ENCODE data around the gene CAPN9. TPM values are rescaled to one million over a fixed set of nuclear protein-coding genes. Genes with fewer than 3 reads are reported as not detected.
A peak's percentile ranks its signal among the peaks of the same experiment; 100 is the strongest.

The CAPN9 gene
- total RNA-seq, 2 donors from 2014 or later: not detected

GRCh38 chr1:230812568-230812967, 65.4 kb downstream of the CAPN9 start:
- DNase-seq (ENCODE audit: low spot score): no peak
- no peak for ATAC-seq
- Mint-ChIP-seq H3K9me3 (peaks cover 11% of the 10 kb centered on the region), H3K27me3 (peaks cover 23 to 44% of the 10 kb centered on the region in 2 donors), H3K27ac (no peak overlapping the region), H3K4me1 (ENCODE audit: low read depth in 2 of 2) (no peaks in the 10 kb centered on the region), H3K4me3 (no peak overlapping the region), H3K36me3 (peaks cover 18% of the 10 kb centered on the region)

- no peak overlapping the region for H3K27ac Mint-ChIP-seq
- ATAC-seq: no peak
- H3K4me1 Mint-ChIP-seq (ENCODE audit: low read depth in 2 of 2): no peaks in the 10 kb centered on the region
- no peak overlapping the region for H3K4me3 Mint-ChIP-seq
- peaks cover 11% of the 10 kb centered on the region for H3K9me3 Mint-ChIP-seq
- H3K27me3 Mint-ChIP-seq: peaks cover 19 to 39% of the 10 kb centered on the region in 2 donors
- peaks cover 18% of the 10 kb centered on the region for H3K36me3 Mint-ChIP-seq
- DNase-seq (ENCODE audit: low spot score): no peak
These were observed 67.9 kb downstream of the CAPN9 start for GRCh38 chr1:230814949-230815692.

GRCh38 chr1:230816018-230816417, 68.8 kb downstream of the CAPN9 start:
- no peak for ATAC-seq
- Mint-ChIP-seq H3K27me3 (peaks cover 22 to 45% of the 10 kb centered on the region in 2 donors), H3K4me1 (ENCODE audit: low read depth in 2 of 2) (no peaks in the 10 kb centered on the region), H3K36me3 (peaks cover 18% of the 10 kb centered on the region), H3K27ac (no peak overlapping the region), H3K4me3 (no peak overlapping the region), H3K9me3 (peaks cover 11% of the 10 kb centered on the region)
- no peak for DNase-seq (ENCODE audit: low spot score)

- Mint-ChIP-seq H3K9me3 (peaks cover 5% of the 10 kb centered on the region), H3K27me3 (peaks cover 17 to 42% of the 10 kb centered on the region in 2 donors), H3K27ac (no peak overlapping the region), H3K4me1 (ENCODE audit: low read depth in 2 of 2) (no peaks in the 10 kb centered on the region), H3K4me3 (no peak overlapping the region), H3K36me3 (peaks cover 6% of the 10 kb centered on the region)
- no peak for DNase-seq (ENCODE audit: low spot score)
- ATAC-seq: no peak
These were observed 71.2 kb downstream of the CAPN9 start for GRCh38 chr1:230818367-230818766.

- DNase-seq (ENCODE audit: low spot score) (no peak), ATAC-seq (no peak)
- Mint-ChIP-seq H3K27ac (no peak overlapping the region), H3K27me3 (peaks cover 14 to 37% of the 10 kb centered on the region in 2 donors), H3K4me3 (no peak overlapping the region), H3K9me3 (peaks cover 1% of the 10 kb centered on the region), H3K4me1 (ENCODE audit: low read depth in 2 of 2) (no peaks in the 10 kb centered on the region), H3K36me3 (peaks cover under 1% of the 10 kb centered on the region)
These were observed 71.7 kb downstream of the CAPN9 start for GRCh38 chr1:230818901-230819300.

GRCh38 chr1:230819976-230820375, 72.8 kb downstream of the CAPN9 start:
- Mint-ChIP-seq H3K27ac (no peak overlapping the region), H3K4me1 (ENCODE audit: low read depth in 2 of 2) (no peaks in the 10 kb centered on the region), H3K9me3 (no peaks in the 10 kb centered on the region), H3K36me3 (no peaks in the 10 kb centered on the region), H3K27me3 (peaks cover 13 to 29% of the 10 kb centered on the region in 2 donors), H3K4me3 (no peak overlapping the region)
- DNase-seq (ENCODE audit: low spot score) (no peak), ATAC-seq (no peak)

- H3K9me3 Mint-ChIP-seq: no peaks in the 10 kb centered on the region
- H3K27me3 Mint-ChIP-seq: peaks cover 10 to 26% of the 10 kb centered on the region in 2 donors
- no peak overlapping the region for H3K4me3 Mint-ChIP-seq
- H3K36me3 Mint-ChIP-seq: no peaks in the 10 kb centered on the region
- no peak overlapping the region for H3K27ac Mint-ChIP-seq
- DNase-seq (ENCODE audit: low spot score) (no peak), ATAC-seq (no peak)
- no peaks in the 10 kb centered on the region for H3K4me1 Mint-ChIP-seq (ENCODE audit: low read depth in 2 of 2)
These were observed 73.4 kb downstream of the CAPN9 start for GRCh38 chr1:230820568-230820967.

GRCh38 chr1:230821346-230821745, 74.2 kb downstream of the CAPN9 start:
- Mint-ChIP-seq H3K4me1 (ENCODE audit: low read depth in 2 of 2) (no peaks in the 10 kb centered on the region), H3K36me3 (no peaks in the 10 kb centered on the region)
- no peak for ATAC-seq

GRCh38 chr1:230822092-230822581, 74.9 kb downstream of the CAPN9 start:
- Mint-ChIP-seq H3K9me3 (no peaks in the 10 kb centered on the region), H3K4me3 (no peak overlapping the region), H3K27me3 (peaks cover 9 to 28% of the 10 kb centered on the region in 2 donors), H3K27ac (no peak overlapping the region), H3K36me3 (no peaks in the 10 kb centered on the region), H3K4me1 (ENCODE audit: low read depth in 2 of 2) (no peaks in the 10 kb centered on the region)
- DNase-seq (ENCODE audit: low spot score) (no peak), ATAC-seq (no peak)

More at GRCh38 chr1:230821346-230821745, 74.2 kb downstream of the CAPN9 start:
- no peaks in the 10 kb centered on the region for H3K9me3 Mint-ChIP-seq
- no peak overlapping the region for H3K27ac Mint-ChIP-seq
- no peak overlapping the region for H3K4me3 Mint-ChIP-seq
- no peak for DNase-seq (ENCODE audit: low spot score)
- peaks cover 9 to 29% of the 10 kb centered on the region in 2 donors for H3K27me3 Mint-ChIP-seq

GRCh38 chr1:230823426-230823825, 76.2 kb downstream of the CAPN9 start:
- H3K4me3 Mint-ChIP-seq: no peak overlapping the region
- no peak overlapping the region for H3K27ac Mint-ChIP-seq
- H3K36me3 Mint-ChIP-seq: no peaks in the 10 kb centered on the region
- no peak for DNase-seq (ENCODE audit: low spot score)
- peaks cover 3 to 21% of the 10 kb centered on the region in 2 donors for H3K27me3 Mint-ChIP-seq
- no peaks in the 10 kb centered on the region for H3K4me1 Mint-ChIP-seq (ENCODE audit: low read depth in 2 of 2)
- no peak for ATAC-seq
- no peaks in the 10 kb centered on the region for H3K9me3 Mint-ChIP-seq

- ATAC-seq (no peak), DNase-seq (ENCODE audit: low spot score) (no peak)
- Mint-ChIP-seq H3K36me3 (no peaks in the 10 kb centered on the region), H3K27ac (no peak overlapping the region), H3K4me1 (ENCODE audit: low read depth in 2 of 2) (no peaks in the 10 kb centered on the region), H3K9me3 (no peaks in the 10 kb centered on the region), H3K27me3 (peaks cover 3 to 21% of the 10 kb centered on the region in 2 donors), H3K4me3 (no peak overlapping the region)
These were observed 76.8 kb downstream of the CAPN9 start for GRCh38 chr1:230823931-230824381.

GRCh38 chr1:230824551-230824918, 77.3 kb downstream of the CAPN9 start:
- H3K27me3 Mint-ChIP-seq: peaks cover 3 to 21% of the 10 kb centered on the region in 2 donors
- no peaks in the 10 kb centered on the region for H3K4me1 Mint-ChIP-seq (ENCODE audit: low read depth in 2 of 2)
- no peak overlapping the region for H3K4me3 Mint-ChIP-seq
- no peaks in the 10 kb centered on the region for H3K9me3 Mint-ChIP-seq
- ATAC-seq (no peak), DNase-seq (ENCODE audit: low spot score) (no peak)
- H3K36me3 Mint-ChIP-seq: no peaks in the 10 kb centered on the region
- H3K27ac Mint-ChIP-seq: no peak overlapping the region

GRCh38 chr1:230824919-230825721, 77.9 kb downstream of the CAPN9 start:
- H3K27me3 Mint-ChIP-seq: peaks cover 3 to 21% of the 10 kb centered on the region in 2 donors
- ATAC-seq: no peak

GRCh38 chr1:230825761-230826160, 78.6 kb downstream of the CAPN9 start:
- no peak overlapping the region for H3K27ac Mint-ChIP-seq
- H3K27me3 Mint-ChIP-seq: peaks cover 2 to 20% of the 10 kb centered on the region in 2 donors
- no peaks in the 10 kb centered on the region for H3K4me1 Mint-ChIP-seq (ENCODE audit: low read depth in 2 of 2)
- DNase-seq (ENCODE audit: low spot score) (no peak), ATAC-seq (peak; percentile 14 to 16)
- no peaks in the 10 kb centered on the region for H3K9me3 Mint-ChIP-seq
- H3K36me3 Mint-ChIP-seq: no peaks in the 10 kb centered on the region
- H3K4me3 Mint-ChIP-seq: no peak overlapping the region

More at GRCh38 chr1:230824919-230825721, 77.9 kb downstream of the CAPN9 start:
- no peak for DNase-seq (ENCODE audit: low spot score)
- Mint-ChIP-seq H3K27ac (no peak overlapping the region), H3K4me1 (ENCODE audit: low read depth in 2 of 2) (no peaks in the 10 kb centered on the region), H3K9me3 (no peaks in the 10 kb centered on the region), H3K36me3 (no peaks in the 10 kb centered on the region), H3K4me3 (no peak overlapping the region)

Measured in natural killer cell treated with Interleukin-12 subunit alpha and Interleukin-12 subunit beta and Interleukin-15 and Interleukin-18, amount 100 ng/mL, for 72 hours (primary cell).